EL (cell line): ENCODE data around the gene RTP2.

Experiments
- DNase-seq: peaks from one replicate; pipeline ENCODE4 v3.0.0-alpha.2; 2016

The RTP2 gene, protein sequence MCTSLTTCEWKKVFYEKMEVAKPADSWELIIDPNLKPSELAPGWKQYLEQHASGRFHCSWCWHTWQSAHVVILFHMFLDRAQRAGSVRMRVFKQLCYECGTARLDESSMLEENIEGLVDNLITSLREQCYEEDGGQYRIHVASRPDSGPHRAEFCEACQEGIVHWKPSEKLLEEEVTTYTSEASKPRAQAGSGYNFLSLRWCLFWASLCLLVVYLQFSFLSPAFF

DNA sequence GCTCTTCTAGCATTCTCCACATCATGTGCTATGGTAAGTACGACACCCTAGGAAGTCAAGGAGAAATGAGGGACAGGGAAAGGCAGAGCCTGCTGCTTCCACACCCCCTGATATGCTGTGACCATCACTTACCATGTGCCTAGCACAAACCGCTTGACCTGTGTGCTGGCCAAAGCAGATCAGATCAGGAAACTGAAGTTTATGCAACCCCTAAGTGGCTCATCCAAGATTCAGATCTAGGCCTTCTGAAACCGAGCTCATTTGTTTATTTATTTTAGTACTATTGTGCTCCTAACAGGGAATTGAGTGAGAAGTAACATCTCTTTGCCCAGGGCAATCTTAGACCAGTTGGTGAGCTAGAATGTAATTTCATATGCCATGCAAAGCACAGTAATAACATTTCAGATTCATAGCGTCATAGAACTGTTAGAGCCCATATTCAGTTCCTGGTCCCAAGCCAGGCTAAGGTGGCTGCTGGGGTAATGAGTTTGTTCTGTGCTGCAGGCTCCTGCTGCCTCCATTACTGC lies at the start of gene RTP2:
RTP2 (minus strand) TSS at position 51 of the 527 bp plus-strand sequence. CDS start 429 bp downstream, outside the sequence.
- DNase-seq, result peak; percentile 76

GRCh38 chr3:187750513-187751123 lies 48.3 kb upstream of the RTP2 start:
- DNase-seq, result no peak

GRCh38 chr3:187750006-187750512 lies 47.7 kb upstream of the RTP2 start:
- no peak for DNase-seq

GRCh38 chr3:187748050-187748481 lies 45.7 kb upstream of the RTP2 start:
- DNase-seq, result peak; percentile 86

DNA sequence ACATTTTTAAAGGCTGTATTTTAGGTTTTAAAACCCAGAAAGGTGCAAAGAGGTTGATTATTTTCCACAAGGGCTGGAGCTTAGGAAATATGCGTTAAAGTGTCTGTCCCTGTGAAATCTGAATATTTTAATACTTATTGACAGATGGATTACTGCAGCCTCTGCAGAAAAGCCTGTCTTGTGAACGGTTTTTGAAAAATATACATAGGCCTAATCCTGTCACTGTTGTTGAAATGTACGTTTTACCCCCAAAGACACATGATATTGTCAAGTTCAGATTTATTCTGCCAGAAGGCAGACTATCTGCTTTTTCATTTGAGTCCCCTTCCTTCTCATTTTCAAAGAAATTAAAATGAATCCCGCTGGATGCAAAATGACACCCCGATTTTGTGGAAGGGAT lies 45.1 kb upstream of the RTP2 start:
- DNase-seq, result no peak

DNA sequence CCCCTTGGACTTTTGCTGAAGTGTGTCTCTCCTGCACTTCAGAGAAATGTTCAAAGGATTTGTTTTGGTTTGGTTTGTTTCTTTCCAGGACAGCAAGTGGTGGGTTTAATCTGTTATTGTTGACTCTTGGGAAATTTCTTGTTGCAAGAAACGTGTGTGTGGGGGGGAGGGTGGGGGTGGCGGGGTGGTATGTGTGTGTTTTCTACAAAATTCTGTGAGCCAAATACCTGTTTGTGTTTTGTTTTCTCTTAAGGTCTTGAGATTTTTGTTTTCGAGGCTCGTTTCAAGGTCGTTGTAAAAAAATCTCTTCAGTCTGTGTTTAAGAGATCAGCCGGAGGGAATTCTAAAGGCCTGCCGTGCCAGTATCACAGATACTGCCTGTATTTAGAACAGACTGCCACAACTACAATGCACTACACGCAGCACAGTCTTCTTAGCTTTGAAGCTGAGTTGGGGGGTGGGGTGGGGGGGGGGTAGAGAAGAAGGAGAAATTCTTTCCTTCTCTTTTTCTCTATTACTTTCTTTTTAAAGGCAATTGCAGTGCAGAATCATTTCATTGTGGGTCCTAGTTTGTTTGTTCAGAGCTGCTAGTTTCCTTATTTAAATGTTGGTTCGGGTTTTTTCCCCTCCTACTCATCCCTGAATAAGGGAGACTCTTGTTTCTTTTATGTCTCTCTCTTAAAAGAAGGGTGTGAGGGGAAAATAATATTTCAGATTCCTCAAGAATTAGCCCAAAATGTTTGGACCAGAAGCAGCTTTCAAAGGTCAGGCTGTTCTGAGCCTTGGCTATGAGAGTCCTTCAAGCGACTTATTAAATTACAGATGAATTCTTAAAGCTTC lies 44.3 kb upstream of the RTP2 start:
- peak; percentile 48 for DNase-seq

GRCh38 chr3:187746059-187746441 lies 43.7 kb upstream of the RTP2 start:
- no peak for DNase-seq

DNA sequence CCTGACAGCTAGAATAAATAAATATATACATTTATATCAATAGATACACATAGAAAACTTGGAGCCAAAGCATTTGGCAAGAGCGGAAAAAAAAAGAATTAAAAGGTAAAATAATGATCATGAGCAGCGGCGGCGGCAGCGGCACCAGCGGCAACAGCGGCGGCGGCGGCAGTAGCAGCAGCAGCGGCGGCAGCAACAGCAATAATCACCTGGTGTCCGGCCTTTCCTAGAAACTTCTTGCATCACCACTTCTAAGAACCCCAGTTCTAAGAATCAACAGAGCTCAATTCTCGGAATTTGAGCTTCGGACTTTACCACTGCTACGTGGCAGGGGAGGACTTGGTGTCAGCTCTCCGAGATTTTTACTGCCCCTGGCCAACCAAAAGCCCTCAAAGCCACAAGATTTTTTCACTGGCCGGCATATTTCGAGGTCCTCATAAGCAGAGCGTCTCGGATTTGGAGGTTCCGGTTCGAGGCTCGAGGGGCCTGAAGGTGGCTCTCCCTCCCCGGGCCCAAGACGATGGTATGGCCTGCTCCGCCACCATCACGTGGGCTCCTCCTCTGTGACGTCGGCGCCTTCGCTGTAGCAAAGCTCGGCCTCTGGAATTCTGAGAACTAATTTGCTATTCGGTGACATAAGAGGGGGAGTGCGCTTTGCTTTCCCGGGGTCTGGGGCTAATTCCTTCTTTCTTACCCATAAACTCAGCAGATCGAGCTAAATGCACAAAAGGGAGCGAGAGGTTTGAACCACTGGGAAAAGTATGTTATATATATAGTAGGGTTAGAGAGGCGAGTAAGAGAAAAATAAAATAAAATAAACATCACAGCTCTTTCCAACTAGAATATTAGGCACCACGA lies 43.1 kb upstream of the RTP2 start, which contains the start of gene BCL6:
BCL6 (minus strand) TSS at position 268 of the 858 bp plus-strand sequence. CDS start 11,775 bp downstream, outside the sequence.
- peak; percentile 97 for DNase-seq

GRCh38 chr3:187744169-187745151 lies 42.1 kb upstream of the RTP2 start:
- DNase-seq, result peak; percentile 58

DNA sequence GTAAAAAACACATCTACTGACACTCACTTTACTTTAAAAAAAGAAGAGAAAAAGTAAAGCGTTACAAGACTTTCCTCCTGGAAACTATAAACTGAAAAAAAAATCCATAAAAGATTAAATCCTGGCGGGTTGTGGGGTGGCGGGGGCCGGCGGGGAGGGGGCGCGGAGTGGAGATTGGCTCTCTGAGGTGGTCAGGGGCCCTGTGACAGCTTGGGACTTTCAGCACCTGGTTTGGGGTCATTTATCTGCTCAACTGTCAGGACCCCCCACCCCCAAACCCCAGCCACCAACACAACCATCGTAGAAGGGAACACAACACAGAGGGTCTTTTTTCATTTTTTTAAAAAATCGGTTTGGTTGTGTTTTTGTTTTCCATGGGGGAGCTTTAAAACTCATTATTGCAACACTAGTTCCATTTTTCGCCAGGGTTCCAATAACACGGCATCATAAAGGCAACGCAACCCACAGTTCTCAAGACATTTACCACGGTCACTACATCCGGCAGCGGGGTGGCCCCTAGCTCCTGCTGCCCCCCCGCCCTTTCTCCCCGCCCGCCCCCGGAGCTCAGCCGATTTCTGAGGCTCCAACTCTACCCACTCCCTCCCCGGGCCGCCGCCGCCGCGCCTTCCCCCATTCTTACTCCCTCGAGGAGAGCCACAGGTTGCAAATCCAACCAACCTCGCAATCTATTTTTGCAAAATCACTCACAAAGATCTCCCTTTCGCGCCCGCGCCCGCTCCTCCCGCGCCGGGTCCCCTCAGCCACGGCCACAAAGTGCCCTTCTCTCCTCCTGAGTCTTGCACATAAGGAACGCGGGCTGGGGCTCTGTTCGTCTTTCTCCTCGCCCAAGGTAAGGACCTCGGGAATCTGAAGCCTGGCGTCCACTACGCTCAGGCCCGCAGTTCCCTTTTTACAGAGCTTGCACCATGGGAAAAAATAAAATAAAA lies 41.1 kb upstream of the RTP2 start:
- peak; percentile 69 for DNase-seq

GRCh38 chr3:187742351-187743171 lies 40.2 kb upstream of the RTP2 start:
- DNase-seq, result peak; percentile 48

DNA sequence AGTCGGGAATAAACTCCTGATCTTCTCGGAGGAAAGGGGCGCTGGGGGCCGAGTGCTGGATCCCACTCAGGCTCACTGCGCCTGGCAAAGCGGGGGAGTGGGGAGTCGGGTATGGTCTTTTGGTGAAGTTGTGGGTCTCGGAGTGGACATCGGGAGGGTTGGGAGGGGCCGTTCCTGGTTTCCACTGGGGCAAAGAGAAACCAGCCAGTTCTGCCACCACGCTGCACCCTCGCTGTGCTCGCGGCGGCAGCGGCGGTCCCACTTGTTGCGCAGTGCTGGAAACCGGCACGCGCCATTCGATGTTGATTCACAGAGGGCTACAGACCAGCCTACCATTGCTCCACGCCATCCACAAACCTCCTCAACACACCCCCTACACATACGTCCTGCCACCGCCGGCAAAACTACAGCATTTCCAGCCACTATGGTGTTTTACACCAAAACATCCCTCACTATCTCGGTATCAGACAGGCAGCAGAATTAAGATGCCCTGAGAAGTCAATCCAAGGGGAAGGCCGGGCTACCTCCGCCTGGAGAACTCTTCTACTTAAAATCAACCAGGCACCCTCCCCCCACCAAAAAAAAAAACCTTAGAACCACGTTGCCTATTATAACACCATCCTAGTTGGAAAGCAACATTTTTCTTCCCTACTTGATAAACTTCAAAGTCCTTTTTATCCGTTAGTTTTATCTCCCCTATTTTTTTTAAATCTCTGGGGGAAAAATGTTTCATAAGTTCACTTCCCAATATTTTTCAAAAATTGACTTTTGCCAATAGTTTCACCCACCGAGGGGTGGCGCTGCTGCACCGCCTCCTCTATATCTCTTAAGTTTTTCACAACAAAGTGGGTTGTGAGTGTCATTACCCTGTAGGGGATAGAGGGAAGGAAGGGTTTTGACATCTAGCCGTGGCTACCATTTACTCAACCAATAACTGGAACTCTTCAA lies 39.3 kb upstream of the RTP2 start:
- peak; percentile 83 for DNase-seq

DNA sequence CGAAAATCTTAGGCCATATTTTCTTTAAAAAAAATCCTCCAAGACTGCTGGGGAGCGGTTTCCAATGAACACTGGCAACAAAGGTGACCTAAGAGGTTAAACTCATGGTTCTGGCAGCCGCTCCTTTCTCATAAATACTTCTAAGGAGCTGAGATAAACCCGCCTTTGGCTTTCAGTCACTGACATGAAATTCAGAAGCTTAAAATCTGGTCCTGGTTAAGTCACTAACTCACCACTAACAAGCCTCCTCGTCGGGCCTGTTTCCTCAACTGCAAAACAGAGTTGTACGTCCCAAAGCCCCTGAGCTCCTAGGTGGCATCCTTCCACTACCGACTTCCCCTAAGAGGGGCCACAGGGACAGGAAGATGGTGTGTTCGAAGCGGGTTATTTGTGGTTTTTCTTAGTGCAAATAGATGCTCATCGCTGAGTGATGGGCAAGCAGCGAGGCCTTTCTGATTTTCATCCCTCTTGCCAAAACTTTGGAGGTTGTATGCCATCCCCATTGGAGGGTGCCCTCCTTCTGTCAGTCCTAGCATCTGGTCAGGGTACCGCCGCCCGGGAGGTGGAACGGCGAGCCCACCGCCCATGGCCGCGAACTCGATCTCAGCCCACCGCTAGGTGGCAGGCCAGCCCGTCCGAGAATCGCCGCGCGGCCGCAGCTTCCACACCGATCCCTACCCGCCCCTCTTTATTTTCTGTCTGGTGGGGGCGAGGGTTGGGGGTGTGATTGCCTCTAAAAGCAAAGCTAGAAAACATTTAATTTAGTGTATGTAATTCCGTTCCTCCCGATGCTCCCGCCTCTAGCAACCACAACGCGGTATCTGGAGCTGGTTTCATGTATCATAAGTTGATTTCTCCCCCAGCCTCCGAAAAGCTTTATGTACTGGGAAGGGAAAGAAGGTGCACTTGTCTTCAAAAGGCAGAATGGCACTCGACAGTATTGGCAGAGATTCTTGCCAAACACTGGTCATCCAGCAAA lies 38.4 kb upstream of the RTP2 start:
- DNase-seq, result peak; percentile 74

- peak; percentile 88 for DNase-seq
Measured at GRCh38 chr3:187739561-187740332, 37.4 kb upstream of the RTP2 start.

DNA sequence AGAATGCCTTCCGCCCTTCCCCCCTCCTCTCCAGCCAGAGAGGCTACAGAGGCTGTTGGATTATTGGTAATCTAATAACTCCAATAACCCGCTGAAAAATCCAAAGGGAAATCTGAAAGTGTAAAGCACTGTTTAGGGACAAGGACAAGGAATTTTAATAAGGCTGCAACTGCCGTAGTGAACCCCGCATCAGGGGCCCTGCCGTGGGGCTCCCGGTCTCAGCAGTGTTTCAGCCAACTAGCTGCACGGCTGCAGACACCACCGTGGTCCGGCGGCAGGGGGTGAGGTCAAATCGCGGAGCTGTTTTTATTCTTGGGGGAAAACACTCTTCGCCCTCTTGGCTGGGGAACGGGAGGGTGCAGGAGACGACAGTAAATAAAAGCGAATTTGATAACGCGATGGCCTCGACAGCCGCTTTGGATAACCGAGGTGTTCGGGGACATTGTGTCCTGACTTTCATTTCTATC lies 36.8 kb upstream of the RTP2 start:
- DNase-seq, result no peak
